ENCODE results near the gene TUBB4A. TPM values are rescaled to one million over a fixed set of nuclear protein-coding genes. Genes with fewer than 3 reads are reported as not detected.

TUBB4A gene
- total and polyA plus RNA-seq, 9 of the 15 experiments (the other 6 are each of a cell fraction or from before 2014, with no cell fraction given), result 0.14 to 7.0 (median 0.75) TPM

DNA sequence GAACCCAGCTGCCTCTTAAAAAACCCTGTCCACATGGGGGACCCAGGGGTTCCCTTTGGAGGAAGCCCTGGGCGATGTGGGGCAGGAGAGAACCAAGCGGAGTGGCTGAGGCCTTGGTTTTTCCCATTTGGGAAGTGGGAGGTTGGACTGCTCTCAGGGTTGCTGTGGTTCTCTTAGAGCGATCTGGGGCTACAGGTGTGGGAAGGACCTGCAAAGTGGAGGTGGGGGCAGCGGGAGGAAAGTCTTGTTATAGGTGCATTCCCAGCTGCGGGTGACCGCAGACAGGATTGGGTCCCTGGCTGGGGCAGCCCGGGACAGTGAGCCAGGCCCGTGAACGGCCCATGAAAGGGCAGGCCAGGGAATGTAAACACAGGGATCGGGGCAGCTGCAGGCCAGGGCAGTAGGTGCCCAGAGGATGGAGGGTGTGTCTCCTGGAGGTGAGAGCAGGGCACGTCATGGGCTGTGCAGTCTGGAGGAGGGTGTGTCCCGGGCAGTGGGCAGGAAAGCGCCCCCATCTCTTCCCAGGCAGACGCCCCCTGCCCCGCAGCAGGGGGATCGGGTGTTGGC is 43.3 kb downstream of the TUBB4A start (continued):
- TF ChIP-seq, protein P1, sequence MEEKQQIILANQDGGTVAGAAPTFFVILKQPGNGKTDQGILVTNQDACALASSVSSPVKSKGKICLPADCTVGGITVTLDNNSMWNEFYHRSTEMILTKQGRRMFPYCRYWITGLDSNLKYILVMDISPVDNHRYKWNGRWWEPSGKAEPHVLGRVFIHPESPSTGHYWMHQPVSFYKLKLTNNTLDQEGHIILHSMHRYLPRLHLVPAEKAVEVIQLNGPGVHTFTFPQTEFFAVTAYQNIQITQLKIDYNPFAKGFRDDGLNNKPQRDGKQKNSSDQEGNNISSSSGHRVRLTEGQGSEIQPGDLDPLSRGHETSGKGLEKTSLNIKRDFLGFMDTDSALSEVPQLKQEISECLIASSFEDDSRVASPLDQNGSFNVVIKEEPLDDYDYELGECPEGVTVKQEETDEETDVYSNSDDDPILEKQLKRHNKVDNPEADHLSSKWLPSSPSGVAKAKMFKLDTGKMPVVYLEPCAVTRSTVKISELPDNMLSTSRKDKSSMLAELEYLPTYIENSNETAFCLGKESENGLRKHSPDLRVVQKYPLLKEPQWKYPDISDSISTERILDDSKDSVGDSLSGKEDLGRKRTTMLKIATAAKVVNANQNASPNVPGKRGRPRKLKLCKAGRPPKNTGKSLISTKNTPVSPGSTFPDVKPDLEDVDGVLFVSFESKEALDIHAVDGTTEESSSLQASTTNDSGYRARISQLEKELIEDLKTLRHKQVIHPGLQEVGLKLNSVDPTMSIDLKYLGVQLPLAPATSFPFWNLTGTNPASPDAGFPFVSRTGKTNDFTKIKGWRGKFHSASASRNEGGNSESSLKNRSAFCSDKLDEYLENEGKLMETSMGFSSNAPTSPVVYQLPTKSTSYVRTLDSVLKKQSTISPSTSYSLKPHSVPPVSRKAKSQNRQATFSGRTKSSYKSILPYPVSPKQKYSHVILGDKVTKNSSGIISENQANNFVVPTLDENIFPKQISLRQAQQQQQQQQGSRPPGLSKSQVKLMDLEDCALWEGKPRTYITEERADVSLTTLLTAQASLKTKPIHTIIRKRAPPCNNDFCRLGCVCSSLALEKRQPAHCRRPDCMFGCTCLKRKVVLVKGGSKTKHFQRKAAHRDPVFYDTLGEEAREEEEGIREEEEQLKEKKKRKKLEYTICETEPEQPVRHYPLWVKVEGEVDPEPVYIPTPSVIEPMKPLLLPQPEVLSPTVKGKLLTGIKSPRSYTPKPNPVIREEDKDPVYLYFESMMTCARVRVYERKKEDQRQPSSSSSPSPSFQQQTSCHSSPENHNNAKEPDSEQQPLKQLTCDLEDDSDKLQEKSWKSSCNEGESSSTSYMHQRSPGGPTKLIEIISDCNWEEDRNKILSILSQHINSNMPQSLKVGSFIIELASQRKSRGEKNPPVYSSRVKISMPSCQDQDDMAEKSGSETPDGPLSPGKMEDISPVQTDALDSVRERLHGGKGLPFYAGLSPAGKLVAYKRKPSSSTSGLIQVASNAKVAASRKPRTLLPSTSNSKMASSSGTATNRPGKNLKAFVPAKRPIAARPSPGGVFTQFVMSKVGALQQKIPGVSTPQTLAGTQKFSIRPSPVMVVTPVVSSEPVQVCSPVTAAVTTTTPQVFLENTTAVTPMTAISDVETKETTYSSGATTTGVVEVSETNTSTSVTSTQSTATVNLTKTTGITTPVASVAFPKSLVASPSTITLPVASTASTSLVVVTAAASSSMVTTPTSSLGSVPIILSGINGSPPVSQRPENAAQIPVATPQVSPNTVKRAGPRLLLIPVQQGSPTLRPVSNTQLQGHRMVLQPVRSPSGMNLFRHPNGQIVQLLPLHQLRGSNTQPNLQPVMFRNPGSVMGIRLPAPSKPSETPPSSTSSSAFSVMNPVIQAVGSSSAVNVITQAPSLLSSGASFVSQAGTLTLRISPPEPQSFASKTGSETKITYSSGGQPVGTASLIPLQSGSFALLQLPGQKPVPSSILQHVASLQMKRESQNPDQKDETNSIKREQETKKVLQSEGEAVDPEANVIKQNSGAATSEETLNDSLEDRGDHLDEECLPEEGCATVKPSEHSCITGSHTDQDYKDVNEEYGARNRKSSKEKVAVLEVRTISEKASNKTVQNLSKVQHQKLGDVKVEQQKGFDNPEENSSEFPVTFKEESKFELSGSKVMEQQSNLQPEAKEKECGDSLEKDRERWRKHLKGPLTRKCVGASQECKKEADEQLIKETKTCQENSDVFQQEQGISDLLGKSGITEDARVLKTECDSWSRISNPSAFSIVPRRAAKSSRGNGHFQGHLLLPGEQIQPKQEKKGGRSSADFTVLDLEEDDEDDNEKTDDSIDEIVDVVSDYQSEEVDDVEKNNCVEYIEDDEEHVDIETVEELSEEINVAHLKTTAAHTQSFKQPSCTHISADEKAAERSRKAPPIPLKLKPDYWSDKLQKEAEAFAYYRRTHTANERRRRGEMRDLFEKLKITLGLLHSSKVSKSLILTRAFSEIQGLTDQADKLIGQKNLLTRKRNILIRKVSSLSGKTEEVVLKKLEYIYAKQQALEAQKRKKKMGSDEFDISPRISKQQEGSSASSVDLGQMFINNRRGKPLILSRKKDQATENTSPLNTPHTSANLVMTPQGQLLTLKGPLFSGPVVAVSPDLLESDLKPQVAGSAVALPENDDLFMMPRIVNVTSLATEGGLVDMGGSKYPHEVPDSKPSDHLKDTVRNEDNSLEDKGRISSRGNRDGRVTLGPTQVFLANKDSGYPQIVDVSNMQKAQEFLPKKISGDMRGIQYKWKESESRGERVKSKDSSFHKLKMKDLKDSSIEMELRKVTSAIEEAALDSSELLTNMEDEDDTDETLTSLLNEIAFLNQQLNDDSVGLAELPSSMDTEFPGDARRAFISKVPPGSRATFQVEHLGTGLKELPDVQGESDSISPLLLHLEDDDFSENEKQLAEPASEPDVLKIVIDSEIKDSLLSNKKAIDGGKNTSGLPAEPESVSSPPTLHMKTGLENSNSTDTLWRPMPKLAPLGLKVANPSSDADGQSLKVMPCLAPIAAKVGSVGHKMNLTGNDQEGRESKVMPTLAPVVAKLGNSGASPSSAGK (IDR thresholded peaks at IDR 0.05), result no peak
- TF ChIP-seq EHMT2 (IDR thresholded peaks at IDR 0.05) (no peak), FOXA1 (IDR thresholded peaks at IDR 0.05; ENCODE audit: borderline replicate concordance) (no peak), TAF9B (IDR thresholded peaks at IDR 0.05; ENCODE audit: partially characterized antibody) (no peak), ZBTB7A (IDR thresholded peaks at IDR 0.05; ENCODE audit: borderline replicate concordance, control insufficient read depth, low read depth, low read length) (0 out of 2 replicates have a peak, but pooled peaks have one; percentile 23), STAT6 (CRISPR knock-in tag; IDR thresholded peaks at IDR 0.05) (no peak), ARHGAP35 (IDR thresholded peaks at IDR 0.05; ENCODE audit: partially characterized antibody) (no peak), U2AF2 (optimal IDR thresholded peaks at IDR 0.05; ENCODE audit: low read depth, low read length) (no peak), ADNP (tag; IDR thresholded peaks at IDR 0.05) (no peak), RBFOX2 (IDR thresholded peaks at IDR 0.05; ENCODE audit: low read depth, low read length) (peak; percentile 56; the same call in 1 of the 2 replicates), FIP1L1 (IDR thresholded peaks at IDR 0.05; ENCODE audit: low read depth, low read length, poor library complexity, severe bottlenecking) (no peak), CBFA2T2 (conservative IDR thresholded peaks at IDR 0.05) (no peak)
- TF ChIP-seq, protein P2, sequence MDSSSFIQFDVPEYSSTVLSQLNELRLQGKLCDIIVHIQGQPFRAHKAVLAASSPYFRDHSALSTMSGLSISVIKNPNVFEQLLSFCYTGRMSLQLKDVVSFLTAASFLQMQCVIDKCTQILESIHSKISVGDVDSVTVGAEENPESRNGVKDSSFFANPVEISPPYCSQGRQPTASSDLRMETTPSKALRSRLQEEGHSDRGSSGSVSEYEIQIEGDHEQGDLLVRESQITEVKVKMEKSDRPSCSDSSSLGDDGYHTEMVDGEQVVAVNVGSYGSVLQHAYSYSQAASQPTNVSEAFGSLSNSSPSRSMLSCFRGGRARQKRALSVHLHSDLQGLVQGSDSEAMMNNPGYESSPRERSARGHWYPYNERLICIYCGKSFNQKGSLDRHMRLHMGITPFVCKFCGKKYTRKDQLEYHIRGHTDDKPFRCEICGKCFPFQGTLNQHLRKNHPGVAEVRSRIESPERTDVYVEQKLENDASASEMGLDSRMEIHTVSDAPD (CRISPR knock-in tag; IDR thresholded peaks at IDR 0.05), result no peak
